ENCODE measurements around the gene SFT2D2.
A peak's percentile ranks its signal among the peaks of the same experiment; 100 is the strongest.

Gene SFT2D2

DNA sequence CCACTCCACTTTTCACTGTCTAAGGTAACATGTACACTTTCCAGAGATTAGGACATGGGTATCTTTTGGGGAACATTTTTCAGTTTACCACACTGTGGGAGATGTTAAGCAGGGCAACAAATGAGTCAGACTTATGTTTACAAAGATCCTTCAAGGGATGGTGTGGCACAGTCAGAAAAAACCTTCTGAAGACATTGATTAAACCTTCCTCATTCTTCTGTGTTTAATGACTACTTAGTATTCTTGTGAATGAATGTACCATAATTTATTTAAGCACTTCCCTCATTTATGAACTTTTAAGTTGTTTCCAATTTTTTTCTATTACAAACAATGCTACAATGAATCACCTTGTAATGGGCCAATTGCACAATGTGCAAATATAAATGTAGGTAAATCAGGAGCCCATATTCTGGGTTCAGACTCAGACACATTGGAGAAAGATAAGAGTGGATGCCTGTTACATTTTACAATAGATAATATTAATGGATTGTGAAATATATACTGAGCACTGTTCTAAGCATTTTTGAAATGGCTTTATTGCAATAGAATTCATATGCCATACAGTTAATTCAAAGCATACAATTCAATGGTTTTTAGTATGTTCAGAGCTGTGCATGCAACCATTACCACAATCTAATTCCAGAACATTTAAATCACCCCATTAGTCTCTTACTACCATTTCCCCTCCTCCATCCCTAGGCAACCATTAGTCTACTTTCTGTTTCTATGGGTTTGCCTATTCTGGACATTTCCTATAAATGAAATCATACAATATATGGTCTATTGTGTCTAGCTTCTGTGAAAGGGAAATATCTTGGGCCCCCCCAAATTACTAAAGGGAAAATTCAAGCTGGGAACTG is 1.9 kb upstream of the SFT2D2 start:
- DNase-seq, result peak; percentile 36

DNA sequence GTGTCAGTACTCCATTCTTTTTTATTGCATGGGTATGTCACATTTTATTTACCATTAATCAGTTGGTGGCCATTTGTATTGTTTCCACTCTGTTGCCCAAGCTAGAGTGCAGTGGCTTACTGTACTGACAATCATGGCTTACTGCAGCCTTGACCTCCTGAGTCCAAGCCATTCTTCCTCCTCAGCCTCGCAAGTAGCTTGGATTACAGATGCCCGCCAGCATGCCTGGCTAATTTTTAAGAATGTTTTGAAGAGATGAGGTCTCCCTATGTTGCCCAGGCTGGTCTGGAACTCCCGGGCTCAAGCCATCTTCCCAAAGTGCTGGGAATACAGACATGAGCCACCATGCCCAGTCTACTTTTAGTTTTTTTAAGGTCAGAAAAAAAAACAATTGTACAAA is 813 bp upstream of the SFT2D2 start:
- no peak for DNase-seq

DNA sequence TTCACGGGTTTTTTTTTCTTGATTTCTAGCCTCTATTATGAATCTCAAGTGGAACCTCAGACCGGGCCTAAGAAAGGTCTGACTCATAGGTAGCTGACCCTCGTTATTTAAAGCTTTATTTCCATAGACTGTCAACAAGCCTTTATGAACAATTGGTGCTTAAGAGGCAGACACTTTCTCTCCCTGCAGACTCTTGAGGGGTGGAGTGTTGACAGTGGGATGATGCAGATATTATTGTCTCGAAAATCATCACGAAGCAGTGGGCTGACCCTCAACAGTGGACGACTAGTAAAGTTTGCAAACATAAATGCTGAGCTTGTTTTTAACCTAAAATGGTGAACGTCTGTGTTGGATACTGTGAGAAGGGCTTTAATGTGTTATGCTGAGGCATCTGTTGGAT is 1.8 kb downstream of the SFT2D2 start:
- peak; percentile 81 for DNase-seq

DNA sequence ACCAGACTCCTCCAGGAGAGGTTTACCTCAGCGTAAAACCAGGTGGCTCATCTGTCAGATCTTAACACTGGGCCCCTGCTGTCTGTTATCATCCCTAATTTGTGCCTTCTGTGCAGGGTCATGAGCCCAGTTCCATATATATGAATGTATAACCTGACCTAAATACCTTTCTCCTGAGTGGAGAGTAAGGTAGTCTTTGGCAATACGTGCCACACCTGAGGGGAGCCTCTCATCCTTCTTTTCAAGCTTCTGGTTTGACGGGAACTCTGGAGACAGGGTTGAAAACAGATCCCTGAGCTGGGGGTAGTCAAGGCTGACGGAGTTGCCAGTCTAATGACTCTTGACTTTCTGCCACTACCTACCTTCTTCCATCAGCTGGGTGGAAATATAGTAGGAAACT is 4.1 kb downstream of the SFT2D2 start:
- DNase-seq, result no peak

DNA sequence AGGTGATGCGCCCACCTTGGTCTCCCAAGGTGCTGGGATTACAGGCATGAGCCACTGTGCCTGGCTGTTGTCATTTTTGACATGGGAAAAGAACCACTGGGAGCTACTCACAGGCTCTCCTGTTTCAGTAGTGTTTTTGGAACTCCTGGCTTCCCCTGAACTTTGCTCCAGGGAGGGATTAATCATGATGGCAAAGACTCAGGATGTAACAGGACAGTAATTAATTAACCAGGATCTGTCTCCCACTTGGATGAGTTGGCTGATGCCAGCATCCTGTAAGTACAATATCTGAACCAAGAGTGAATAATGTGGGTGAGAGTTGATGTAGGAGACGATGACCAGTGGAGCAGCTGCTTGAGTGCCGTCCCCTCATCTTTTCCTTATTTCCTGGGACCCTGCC is 4.9 kb downstream of the SFT2D2 start:
- no peak for DNase-seq

DNA sequence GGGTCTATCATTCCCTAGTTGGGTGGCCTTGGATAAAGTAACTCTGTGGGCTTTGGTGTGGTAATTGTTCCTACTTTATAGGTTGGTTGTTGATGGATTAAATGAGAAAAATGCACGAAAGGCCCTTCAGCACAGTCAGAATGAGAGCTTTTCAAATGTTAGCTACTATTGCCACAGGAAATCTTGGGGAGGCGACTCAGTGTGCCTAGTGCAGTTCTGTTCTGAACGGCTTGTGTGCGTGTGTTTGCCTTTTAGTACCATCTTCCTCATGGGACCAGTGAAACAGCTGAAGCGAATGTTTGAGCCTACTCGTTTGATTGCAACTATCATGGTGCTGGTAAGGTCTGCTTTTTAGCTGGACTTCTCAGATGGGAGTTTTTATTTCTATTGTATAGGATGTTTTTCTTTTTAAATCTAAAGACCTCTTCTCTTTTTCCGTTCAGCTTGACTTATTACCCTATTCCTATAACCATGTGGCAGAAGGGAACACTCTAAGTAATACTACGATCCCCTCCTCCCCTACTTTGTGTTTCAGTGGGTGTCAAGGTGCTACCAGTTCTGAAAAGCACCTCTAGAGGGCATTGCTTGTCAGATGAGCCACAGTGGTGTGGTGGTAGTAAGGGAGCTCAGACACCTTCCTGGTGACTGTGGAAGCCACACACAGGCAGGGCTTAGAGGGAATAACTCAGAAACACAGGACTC is 9.2 kb downstream of the SFT2D2 start:
- peak; percentile 74 for DNase-seq

DNA sequence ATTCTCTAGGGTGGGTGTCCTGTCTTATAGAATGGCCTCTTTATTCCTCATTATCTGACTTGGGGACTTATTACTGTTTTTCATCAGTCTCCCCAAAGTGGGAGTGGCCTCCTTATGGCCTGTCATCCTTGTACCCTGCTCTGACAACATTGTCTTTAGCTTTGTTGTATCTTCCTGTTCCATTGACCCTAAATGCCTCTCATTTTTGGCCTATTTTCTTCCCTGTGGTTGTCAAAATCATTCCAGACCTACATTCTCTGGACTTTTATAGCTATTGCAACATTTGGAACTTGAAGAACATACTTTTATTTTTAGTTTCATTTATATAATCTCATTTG is 9.7 kb downstream of the SFT2D2 start:
- DNase-seq, result no peak

DNA sequence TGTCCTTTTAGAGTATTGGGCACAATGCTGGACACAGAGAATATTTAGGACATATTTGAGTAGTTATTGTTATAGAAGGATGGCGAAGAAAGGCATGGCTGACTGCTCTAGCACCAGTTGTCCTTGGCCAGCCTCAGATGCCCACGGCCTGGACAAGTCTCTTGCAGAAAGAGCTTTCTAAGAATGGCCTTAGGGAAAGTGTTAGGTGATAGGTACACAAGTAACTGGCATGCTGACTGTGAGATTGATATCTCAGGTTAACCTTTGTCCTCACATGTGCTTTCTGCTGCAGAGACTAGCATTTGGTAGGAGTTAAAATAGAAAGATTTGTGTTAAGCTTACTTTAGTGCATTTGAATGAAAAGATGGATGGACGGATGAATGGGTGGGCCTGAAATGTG is 10.1 kb downstream of the SFT2D2 start:
- DNase-seq, result no peak

DNA sequence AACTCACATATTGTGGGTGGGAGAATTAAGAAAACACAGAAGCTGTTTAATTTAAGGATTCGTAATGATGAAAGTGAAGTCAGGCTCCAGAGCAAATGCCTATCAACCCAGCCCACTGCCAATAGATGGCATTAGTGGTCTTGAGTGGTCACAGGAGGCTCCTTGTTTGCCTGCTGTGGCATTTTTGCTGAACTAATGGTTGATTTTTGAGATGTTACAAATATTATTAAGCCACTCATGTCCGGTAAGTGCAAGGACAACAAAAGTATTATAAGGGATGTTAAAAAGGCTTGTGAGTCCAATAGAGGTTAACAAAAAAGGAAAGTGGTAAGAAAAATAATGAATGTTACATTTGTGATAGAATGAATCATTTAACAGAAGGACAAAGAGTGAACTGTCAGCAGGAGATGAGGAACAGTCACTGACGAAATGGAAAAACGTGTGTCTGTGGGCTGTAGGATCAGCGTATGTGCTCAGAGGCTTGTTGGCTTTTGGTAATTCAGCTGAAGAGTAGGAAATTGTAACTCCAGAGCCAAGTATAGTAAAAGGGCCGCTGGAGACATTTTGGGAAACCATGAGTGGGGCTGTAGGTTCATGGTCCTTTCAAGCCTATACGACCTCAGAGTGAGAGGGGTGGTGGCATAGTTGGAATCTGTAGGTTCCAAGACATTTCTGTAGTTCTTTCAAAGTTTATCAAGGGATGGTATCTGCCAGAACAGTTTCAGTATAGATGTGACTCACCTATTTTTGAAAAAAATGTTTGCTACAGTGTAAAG is 11.2 kb downstream of the SFT2D2 start:
- no peak for DNase-seq

DNA sequence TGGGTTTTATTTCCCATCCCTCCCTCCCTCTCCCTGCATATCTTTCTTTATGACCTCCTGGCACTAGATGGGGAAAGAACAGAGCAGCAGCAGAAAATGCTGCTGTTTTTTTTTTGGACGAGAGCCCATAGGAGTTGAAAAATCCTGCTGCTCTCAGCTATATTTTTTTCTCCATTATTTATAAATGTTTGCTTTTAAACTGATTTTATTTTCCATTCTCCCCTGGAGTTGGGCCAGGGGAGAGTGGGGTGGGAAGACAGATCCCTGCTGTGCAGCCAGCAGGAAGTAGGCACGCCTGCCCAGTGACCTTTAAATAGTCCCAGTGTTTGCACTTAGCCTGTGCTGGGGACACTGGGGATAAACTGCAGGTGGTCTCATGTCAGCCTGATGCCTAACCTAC is 17.4 kb downstream of the SFT2D2 start:
- no peak for DNase-seq

DNA sequence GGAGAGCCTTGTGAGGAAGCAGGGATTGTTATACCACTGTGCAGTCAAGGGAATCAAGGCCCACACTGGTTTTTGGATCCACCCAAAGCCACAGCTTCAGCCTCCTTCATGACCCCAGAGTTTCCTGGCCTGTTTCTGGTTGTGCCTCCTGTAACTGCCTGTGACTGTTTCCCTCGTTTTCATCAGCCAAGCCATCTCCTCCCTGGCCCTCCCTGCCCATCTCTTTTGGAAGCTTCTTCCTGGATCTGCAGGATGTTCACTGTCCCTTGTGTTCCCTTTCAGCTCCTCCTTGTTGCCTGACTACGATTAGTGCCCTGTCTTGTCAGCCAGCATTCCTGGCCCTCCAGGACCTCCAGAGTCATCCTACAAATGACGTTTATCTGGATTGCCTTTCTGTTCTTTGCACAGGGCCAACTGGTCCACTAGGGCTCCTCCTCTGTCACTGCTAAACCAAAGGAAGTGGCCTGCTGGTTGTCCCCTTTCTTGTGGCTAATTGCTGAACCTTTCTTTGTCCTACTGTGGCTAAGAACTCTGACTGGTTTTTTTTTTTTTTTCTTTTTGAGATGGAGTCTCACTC is 17.9 kb downstream of the SFT2D2 start:
- no peak for DNase-seq

DNA sequence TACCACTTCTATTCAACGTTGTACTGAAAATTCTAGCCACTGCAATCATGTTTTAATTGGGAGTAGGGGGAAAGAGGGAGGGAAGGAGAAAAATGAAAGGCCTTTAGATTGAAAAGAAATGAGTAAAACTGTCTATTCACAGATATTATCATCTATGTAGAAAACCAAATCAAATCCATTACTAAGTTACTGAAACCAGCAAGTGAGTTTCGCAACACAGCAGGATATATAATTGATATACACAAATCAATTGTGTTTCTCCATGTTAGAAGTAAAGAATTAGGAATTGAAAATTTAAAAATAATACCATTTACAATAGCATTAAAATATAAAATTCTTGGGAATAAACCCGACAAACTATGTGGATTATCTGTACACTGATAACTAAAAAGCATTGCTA is 19.2 kb downstream of the SFT2D2 start:
- no peak for DNase-seq

DNA sequence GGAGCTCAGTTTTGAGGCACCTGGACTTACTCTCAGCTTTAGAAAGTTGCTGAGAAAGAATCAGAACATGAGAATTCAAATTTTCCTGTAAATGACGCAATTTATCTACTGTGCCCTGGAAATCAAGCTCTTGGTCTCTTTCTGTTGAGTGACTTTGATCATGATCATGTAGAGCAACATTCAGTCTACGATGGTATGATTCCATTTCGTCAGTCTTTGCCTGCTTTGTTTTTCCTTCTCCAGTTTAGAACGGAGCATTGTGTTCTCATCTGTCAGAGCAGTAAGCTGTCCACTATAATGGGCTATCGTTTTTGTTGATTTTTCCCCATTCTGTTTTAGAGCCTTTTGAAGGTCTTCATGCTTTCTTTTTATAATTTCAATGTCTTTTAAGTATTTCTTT is 20.7 kb downstream of the SFT2D2 start:
- no peak for DNase-seq

DNA sequence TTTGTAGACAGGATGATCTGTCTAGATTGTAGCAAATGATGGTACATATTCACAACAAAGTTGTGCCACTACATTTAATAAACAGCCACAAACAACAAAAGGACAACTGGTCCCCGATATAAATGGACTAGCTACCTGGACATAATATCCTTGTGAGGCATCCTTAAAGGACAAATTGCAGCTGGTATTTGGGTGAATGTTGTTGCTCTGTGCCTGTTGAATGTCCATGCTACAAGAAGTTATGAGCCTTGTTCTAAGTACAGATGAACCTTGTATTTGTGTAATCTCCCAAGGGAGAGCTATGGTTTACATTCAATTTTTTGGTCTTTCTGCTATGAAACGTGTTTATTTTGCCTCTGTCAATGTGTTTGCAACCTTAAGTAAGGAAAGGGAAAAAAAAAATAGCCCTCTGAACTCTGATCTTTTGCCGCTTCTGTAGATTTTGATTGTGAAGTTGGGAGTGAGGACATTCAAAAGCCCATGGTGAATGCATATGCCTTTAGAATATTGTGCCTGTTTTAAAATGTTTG is 26.5 kb downstream of the SFT2D2 start:
- DNase-seq, result no peak

DNA sequence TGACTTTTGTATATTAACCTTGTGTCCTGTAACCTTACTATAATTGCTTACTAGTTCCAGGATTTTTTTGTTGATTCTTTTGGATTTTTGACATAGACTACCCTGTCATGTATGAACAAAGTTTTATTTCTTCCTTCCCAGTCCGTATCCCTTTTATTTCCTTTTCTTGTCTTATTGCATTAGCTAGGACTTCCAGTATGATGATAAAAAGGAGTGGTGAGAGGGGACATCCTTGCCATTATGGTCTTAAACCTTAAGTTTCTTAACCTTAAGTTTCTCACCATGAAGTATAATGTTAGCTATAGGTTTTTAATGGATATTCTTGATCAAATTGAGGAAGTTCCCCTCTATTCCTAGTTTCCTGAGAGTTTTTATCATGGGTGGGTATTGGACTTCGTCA is 30.4 kb downstream of the SFT2D2 start:
- no peak for DNase-seq

DNA sequence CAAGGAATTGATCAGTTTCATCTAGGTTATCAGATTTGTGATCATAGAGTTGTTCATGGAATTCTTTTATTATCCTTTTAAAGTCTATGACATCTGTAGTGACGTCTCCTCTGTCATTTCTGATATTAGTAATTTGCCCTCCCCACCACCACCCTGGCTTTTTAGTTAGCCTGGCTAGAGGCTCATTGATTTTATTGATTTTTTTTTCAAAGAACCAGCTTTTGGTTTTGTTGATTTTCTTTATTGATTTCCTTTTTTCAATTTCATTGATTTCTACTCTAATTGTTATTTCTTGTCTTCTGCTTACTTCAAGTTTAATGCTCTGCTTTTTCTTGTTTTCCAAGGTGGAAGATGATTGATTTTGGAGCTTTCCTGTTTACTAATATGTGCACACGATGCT is 31.6 kb downstream of the SFT2D2 start:
- no peak for DNase-seq

DNA sequence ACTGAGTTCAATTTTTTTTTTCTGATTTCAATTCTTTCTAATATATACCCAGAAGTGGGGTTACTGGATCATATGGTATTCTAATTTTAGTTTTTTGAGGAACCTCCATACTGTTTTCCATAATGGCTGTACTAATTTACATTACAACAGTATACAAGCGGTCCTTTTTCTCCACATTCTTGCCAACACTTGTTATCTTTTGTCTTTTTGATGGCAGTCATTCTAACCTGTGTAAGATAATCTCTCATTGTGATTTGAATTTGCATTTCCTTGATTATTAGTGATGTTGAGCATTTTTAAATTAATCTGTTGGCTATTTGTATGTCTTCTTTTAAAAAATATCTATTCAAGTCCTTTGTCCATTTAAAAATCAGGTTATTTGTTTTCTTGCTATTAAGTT is 33.8 kb downstream of the SFT2D2 start:
- DNase-seq, result no peak

DNA sequence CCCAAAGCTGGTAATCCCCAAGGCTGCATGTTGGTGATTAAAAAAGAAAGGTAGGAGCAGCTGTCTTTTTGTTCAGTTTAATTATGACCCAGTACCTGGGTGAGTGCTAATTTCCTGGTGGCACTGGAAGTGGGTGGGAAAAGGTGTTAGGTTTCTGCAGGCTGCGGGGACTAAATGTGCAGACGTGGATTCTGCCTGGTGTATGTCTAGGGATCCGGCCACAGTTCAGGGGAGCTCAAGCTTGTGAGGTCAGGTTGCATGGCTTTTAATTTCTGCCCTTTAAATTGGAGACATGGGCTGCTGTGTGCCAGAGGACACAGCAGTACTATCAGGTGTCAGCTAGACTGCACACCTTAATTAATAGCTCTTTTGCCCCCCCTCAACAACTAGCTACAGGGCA is 34.6 kb downstream of the SFT2D2 start:
- no peak for DNase-seq

DNA sequence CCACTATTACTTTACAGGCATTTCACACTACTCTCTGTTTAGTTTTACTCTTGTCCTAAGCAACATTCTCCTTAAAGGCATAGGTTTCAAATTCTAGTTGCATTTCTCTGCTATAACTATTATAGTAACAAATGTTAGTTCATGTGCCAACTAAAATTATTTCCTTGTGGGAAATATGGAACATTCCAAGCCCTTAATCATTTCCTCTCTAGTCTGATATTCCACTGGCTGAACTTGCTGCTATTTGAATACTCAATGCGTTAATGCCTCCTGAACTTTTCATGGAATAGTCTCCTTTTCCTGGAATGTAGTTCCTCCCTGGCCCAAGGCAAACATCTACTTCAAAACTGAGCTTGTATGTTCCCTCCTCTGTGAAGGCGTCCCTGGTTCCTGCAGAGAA is 35.6 kb downstream of the SFT2D2 start:
- DNase-seq, result no peak

DNA sequence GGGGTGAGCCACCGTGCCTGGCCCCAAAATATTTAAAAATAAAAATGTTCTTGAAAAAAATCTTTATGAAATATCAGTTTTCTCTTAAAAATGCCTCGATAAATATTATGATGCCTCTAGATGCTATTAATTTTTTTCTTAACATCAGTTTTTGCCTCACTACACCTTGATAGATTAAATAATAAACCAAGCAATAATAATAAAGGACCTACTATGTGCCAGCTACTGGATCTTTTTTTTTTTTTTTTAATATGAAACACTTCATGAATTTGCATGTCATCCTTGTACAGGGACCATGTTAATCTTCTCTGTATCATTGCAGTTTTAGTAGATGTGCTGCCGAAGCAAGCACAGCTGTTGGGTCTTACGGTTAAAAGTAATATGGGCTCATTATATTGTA is 37.3 kb downstream of the SFT2D2 start:
- DNase-seq, result no peak

DNA sequence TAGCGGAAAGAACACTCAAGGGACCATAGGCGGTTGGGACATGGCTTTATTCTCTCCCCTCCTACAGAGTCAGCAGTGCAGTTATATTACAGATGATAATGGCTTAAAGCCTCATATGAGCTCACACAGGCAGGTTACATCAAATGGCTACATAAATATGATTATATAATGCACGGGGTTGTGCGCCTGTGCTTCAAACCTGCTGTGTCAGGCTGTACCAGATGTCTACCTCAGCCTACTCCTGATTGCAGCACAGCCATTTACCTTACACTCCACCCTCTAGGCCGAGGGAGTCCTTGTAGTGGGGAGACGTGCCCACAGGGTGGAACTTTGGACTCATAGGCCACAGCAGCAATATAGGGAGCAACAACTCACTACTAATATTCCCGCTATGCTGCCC is 38.5 kb downstream of the SFT2D2 start:
- DNase-seq, result no peak

DNA sequence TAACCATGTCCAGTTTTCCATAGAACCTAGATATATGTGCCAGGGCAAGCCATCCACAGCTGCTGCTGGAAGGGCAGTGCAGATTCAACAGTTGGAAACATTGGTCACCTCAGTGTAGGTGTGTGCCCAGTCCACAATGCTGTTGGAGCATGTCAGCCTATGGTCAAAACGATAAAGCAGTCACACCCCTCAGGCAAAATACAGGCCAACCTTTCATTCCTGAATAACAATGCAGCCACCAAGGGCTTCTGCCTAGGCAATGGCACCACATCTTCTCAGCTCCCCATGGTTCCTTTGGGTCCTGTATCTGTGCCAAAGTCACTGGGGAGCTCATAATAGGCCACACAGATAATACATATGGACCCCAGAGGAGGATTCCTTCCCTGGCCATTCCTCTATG is 39.8 kb downstream of the SFT2D2 start:
- no peak for DNase-seq

DNA sequence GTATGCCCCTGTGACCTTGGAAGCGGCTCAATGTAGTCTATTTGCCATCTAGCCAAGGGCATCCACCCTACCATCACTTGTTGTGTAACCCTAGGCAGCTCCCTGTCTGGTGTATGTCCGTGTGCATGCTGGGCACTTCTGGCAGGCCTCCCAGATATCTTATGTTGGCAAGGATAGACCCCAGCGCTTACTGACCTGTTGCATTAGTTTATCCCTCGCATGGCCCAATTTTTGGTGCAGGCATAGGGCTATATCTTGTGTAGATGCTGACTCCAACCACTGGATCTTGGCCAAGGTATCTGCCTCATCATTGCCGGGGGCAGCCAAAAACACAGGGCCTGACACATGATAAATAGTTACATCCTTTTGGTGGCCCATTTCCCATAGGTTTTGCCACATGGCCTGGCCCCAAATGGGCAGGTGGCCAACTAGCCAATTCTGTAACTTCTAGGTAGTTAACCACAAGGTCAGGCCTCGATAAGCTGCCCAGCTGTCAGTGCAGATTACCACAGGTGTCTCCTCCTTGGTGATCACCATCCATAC is 40.9 kb downstream of the SFT2D2 start:
- no peak for DNase-seq
